Activated T-helper 1 cell treated with anti-CD3 and anti-CD28 coated beads, Interleukin-2, amount 50 U/mL, for 16 hours (primary cell): Measurements from ENCODE around the gene GRK3.
"Not testable (repeated sequence)": the region's sequence is repeated elsewhere in the genome, so short reads cannot be mapped to it uniquely, and the experiment has no call there.

ENCODE experiments used
- DNase-seq, 2 donors: peaks; one replicate each; pipeline ENCODE4 v3.0.0-alpha.2; 2020; ENCODE audit warnings: low read depth in 1 of 2, low spot score in 1 of 2

The GRK3 gene

DNA sequence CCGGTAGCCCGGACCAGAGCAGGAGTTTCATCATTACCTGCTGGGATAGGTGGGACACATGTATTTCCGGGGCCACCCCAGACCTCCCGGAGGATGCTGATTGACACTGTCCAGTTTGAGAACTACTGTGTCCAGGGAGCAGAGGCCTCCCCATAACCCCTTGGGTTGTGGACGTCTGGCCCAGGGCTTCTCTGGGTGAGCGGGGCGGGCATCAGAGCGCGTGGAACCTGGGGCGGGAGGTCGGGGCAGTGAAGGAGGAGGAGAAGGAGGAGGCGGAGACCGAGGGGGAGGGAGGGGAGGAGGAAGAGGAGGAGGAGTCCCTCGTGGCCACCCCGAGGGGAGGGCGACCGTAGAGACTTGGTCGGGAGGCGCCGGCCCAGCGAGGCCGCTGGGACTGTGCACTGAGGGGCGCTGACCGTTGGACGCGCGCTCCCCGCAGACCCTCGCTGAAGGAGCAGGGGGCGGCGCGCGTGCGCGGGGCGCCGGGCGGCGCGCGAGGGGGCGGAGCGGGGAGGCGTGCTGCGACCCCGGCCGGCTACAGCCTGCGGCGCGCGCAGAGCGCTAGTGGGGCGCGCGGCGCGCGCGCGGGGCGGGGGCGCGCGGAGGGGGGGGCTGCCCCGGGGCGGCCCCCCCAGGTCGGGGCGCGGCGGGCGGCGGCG is at the start of gene GRK3:
Gene GRK3 (plus strand): TSS at position 356 of the 659 bp plus-strand sequence. CDS start 366 bp downstream, outside the sequence.
- peak in 1 of 2 donors; percentile 9 for DNase-seq

DNA sequence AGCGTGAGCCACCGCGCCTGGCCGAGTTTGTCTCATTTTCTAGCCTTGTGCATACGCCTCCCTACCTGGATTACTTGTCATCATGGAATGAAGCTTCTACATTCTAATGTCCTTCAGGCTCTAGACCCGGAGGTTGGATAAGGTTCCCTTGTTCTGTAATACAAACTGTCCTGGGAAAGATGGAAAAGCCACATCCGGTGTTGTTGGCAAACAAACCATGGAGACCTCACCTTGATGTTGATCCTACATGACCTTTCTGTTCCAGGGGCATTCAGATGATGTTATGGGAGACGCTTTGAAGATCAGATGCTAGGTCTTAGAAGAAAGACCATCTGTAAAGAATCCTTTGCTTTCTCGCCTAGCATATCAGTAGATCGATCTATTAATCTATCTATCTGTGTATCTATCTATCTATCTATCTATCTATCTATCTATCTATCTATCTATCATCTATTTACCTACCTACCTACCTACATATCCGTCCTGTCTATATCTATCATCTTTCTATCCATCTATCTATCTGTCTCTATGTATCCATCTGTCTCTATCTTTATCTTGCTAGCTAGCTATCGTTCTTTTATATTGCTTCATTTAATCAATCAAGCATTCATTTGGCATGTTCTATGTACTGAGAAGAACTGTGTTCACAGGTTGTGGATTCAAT is 46.3 kb upstream of the GRK3 start:
- DNase-seq = no peak

DNA sequence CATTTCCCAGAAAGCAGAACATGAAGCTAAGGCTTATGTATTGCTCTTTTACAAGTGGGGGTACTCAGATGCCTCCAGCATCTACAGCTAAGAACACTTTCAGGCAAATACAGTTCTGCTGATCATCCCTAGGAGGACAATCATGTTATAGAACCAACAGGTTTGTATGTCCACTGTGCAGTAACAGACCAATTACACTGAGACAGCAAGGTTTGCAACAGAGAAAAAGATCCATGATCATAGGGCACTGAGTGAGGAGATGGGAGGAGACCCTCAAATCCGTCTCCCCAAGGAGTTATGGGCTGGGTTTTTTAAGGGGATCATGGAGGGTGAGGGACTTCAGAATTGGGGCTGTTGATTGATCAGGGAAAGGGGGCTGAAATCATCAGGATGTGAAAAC is 39.1 kb upstream of the GRK3 start:
- DNase-seq = no peak

DNA sequence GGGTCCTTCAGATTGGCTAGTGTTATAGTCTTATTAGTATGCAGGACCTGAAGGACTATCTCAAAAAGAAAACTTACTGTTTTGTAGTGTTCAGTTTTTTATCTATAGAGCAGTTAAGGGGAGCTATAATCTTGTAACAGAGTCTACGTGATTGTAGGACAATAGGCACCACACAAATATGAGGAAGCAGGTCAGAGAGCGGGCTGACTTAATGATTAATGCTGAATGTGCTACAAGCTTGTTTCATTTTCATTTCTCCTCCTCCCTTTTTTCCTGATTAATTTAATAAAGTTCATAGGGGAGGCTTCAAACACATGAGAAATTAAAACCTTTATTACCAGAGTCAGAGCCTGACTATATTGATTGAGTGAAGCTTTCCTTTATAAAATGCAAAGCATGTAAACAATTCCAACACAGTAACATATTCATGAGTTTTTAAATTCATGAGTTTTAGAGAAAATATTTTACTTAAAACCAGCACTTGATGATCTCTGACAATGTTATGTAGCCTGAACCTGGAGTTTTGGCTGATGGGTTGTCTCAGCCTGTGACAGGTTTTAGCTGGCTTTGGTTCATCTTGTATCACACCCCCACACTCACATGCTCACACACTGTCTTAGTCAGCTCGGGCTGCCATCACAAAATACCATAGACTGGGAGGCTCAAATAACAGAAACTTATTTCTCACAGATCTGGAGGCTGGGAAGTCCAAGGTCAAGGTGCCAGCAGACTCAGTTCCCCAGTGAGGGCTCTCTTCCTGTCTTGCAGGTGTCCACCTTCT is 38.5 kb upstream of the GRK3 start:
- DNase-seq = not testable (repeated sequence)

DNA sequence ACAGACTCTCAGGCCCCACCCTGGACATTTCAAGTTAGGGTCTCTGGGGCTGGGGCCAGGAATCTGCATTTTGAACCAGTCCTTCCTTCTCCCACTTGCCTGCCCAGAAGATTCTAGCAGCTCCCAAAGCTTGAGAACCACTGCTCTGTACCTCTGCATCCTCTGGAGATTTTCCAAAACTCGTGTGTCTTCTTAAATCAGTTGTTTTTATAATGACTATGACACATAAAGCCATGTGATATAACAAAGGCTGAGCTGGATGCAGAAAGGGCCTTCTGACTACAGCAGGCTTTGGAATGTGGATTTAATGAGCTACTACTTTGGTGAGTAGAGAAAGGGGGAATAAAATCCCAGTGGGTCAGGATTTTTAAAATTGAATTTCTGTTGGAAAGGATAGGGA is 37.5 kb upstream of the GRK3 start:
- not testable (repeated sequence) for DNase-seq

DNA sequence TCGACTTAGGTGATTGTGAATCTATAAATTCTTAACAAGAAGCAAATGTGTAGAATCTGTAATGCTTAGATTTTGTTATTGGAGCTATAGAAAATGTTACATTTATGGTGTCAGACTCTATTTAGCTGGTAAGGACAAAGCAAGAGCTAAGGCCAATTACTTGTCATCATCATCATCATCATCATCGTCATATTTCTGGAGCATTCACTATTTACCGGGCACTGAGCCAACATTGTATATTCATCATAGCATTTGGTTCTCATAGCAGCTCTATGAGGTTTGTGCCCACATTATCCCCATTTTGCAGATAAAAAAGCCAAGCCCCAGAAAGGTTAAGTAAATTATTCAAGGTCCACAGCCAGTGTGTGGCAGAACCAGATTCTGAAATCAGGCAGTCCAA is 36.4 kb upstream of the GRK3 start:
- not testable (repeated sequence) for DNase-seq

DNA sequence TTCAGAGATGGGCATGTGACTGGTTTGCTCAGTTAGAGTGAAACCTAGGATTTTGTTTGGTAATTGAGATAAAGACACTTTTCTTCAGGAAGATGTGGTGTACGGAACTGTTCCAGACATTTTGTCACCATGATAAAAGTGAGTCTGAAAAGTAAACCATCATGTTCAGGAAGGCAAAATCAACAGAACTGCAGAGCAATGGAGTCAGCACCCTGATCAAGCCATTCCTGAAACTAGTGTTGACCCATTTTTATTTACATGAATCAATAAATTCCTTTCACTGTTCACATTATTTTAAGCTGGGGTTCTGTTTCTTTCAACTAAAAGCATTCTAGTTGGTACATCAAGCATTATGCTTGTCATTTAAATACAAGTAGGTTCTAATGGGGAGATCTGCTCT is 35.4 kb upstream of the GRK3 start:
- DNase-seq = not testable (repeated sequence)

DNA sequence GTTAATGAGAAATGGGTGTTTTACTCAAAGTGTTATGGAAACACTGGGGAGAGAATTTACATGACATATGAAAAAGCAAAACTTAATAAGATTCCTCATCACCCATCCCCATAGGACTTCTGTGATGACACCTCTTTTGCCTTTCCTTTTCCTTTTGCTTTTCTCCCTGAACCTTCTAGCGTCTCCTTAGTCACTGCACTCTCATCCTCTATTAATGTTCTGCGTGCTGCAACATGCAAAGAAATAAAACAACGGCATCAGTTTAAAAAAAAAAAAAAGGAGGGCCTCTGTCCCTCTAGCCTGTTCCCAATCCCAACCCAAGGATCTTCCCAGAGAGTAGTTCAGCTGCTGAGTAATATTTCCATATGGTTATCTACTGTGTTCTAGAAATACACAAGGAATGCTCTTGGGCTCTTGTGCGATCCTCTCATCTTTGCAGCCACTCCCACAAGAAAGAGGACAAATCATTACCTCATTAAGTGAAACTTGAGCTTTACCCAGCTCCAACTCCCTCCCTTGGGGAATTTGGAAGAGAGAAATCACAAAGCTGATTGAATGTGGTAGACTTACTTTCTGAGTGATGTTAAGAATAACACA is 34.8 kb upstream of the GRK3 start:
- DNase-seq = not testable (repeated sequence)

DNA sequence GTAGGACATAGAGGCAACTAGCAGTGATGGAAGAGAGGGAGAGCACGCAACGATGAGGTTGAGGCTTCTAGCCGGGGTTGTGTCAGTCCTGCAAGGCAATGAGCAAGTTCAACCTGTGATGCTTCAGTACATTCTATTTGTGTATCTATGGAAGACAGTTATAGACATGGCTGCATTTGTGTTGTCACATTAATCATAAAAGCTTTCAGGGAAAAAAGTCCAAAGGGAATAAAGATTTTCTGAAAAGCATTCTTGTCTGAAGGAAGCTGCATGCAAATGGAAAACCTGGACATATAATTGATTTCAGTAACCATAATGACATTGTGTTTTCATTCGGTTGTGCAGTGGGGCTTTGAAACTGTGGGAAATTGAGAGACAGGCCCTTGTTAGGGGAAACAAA is 32.8 kb upstream of the GRK3 start:
- not testable (repeated sequence) for DNase-seq

DNA sequence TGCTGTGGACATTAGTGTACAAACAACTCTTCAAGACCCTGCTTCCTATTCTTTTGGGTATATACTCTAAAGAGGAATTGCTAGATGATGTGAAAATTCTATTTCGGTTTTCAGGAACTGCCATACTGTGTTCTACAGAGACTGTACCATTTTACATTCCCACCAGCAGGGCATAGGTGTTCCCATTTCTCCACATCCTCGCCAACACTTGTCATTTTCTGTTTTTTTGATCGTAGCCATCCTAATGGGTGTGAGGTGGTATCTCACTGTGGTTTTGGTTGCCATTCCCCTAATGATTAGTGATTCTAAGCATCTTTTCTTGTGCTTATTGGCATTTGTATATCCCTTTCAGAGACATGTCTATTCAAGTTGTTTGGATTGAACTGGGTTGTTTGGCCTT is 29.8 kb upstream of the GRK3 start:
- DNase-seq = no peak

DNA sequence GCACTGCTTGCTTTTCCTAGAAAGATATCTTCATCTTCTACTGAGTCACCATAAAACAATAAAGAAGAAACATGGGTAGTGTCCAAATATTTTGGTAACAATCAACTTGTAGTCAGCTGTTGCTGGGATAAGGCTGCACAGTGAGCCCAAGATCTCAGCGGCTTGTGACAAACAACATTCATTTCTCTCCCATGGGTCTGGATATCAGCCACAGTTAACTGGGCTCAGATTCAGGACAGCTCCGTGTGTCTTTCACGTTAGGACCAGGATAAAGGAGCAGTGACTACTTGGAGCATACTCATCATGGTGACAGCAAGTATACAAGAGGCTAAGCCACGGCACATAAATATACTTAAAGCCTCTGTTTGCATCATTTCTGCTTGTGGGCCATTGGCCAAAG is 27.9 kb upstream of the GRK3 start:
- no peak for DNase-seq

DNA sequence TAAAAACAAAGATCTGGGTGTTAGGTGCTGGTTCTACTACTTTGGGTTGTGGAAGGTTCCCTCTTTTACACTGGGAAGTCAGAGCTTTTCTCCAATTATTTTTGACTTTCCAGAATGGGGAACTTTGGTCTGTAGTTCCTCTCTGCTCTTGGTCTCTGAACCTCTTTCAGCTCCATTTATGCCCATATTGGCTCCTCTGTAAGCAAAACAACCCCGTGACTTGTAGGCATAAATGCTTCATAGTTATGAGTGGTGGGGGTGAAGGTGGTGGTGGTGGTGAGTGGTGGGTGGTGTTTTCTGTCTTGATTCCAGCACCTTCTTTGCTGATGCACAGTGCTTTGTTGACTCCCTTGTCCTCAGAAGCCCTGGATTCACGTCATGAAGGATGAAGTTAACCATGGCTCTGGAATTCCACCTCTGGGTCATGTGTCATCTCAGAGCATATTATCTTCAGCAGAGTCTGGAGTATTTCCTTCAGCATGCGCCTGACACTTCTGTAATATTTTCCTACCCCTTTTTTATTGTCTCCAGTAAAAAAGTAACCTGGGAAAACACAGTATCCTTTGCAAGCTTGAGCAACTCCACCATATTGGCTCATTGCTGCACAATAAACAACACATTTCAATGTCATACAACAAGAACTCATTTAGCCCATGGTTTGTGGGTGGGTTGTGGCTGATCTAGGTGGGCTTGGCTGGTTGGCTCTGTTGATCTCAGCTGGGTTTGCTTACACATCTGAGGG is 24.1 kb upstream of the GRK3 start:
- no peak for DNase-seq

DNA sequence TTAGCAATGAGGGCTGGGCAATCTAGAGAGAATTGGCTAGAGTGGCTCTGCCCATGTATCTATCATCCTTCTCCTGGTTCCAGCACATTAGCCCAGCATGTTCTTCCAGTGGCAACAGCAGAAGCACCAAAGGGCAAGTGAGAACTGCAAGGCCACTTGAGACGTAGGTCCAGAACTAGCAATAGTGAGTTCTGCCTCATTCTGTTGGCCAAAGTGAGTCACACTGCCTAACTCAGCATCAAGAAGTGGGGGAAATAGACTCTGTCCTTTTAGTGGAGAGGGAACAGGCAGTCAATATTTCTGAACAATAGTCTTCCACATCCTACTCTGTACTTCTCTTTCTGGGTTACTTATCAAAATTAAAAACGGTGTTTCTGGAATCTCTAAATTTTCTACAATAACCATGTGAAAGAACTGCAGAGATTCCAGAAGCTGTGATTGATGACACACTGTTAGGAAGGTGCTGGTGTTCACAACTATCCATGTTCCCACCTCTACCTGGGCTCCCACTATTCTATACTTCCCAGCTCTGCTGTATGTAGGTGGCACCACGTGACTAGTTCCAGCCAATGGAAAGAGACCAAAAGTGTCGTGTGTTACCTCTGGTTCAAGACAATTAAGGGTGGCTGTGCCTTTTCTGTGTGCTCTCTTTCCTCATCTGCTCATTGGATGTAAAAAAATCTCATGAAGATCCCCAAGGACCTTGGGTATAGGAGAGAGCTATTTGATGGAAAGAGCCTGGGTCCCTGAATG is 23.4 kb upstream of the GRK3 start:
- no peak for DNase-seq

DNA sequence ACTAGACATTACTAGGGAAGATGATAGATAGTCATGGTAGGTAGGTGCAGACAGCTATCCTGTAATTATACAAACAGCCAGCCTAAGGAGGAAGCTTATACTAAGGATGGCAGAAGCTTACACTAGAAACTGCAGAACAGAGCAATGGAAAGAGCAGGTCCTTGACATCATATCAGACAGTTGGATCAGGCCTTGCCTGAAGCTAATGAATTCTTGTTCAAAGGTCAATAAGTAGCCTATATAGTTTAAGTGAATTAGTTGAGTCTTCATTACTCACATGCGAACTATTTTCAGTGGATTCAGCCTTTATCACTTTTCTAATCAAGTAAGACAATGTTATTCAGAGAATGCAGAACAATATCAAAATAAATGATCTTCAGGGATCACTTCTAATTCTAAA is 22.3 kb upstream of the GRK3 start:
- DNase-seq = no peak

DNA sequence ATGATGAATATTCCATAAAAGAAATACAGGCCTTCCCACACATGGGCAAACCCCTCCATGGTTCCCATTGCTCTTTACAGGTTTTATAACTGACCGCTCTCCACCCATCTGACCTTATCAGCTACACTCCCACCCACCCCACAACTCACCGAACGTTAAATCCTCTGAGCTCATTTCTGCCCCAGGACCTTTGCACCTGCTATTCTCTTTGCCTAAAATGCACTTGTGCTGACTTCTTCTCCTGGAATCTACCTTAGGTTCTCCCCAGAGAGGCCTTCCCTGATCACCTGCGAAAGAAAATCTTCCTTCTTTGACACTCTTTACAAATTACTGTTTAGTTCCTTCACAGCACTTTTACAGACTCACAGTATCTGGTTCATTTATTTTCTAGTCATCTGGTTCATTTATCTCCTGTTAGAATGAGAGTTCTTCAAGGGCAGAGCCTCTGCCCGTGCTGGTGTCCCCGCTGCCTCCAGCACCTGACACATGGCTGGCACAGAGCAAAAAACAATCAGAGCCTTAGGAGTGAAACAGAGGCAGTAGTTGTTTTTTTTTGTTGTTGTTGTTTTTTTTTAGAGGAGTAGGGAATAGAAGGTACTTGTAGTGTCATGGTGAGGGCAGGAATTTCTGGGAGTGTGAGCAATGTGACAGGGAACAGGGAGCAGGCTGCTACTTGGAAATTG is 21.6 kb upstream of the GRK3 start:
- no peak for DNase-seq

DNA sequence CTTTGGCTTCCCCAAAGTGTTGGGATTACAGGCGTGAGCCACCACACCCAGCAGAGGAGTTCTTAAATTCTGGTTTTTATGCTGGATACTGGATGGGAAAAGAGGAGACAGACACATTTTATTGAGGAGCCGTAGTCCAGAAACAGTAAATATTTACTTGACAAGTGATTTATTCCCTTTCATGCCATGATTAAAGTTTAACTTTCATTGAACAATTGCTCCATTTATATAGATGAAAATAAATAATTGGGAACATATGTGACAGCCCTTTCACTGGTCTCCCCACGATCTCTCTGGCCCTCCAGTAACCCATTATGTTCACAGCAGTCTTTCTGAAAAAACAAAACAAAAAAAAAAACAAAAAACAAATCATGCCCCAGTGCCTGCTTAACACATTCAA is 19.3 kb upstream of the GRK3 start:
- no peak for DNase-seq

DNA sequence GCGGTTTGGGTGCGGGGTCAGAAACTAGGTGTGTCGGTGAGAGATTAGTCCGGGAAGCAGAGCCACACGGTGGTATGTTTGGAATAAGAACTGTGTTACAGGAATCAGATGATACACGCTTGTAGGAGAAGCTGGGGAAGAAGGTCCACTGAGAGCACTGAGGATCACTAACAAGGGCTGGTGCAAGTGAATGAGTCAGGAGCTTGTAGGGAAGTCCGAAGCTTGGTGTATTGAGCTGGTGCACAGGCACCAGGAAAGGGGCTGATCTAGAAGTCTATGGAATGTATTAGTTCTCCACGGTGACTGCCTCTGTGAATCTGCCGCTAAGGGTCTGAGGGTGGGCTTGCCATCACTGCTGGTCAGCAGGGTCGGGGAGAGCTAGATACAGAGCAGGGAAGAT is 18.8 kb upstream of the GRK3 start:
- no peak for DNase-seq

DNA sequence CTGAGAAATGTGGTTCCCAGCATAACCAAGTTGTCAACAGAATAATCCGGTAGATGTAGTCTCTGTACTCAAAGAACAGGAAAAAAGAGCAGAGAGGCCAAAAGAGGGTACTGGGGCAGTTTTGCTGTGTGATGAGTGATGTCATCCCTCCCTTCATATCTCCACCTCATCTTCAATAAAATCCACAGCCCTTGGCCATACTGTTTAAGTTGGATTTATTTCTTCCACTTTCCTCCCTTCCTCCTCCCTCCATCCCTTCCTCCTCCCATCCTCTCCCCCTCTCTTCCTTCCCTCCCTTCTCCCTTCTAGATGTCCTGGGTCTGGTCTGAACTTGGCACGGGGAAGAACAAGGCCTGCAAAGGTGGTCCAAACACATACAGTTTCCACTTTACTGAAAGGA is 18.2 kb upstream of the GRK3 start:
- DNase-seq = no peak

DNA sequence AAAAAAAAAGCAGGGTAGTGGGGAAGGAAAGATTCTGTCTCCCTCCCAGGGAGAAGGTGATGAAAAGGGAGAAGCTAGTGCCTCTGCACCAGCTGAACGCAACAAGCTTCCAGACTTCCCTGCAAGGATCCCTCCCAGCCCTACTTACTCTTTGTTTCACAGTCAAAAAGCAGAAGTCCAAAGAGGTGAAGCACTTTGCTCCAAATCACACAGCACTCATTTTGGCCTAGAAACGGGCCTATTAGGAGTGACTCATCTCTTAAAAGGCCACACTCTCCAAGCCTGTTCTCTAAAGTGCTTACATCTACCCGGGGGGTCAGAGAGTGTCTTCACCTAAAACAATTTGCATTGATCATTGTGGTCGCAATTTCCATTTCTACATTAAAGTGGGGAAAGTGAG is 17.7 kb upstream of the GRK3 start:
- DNase-seq = no peak
